GM12891 (cell line): ENCODE measurements around the gene MKI67.

ENCODE experiments used
- POLR2A ChIP-seq: IDR thresholded peaks from 2 replicates; pipeline ENCODE4 v1.6.1; 2011; ENCODE audit warnings: low read depth, low read length, control low read depth
- POLR2AphosphoS5 ChIP-seq: IDR thresholded peaks from 2 replicates; pipeline ENCODE4 v1.6.1; 2011; ENCODE audit warnings: low read depth, low read length, control low read depth
- TAF1 ChIP-seq: IDR thresholded peaks from 2 replicates; pipeline ENCODE4 v1.6.1; 2011; ENCODE audit warnings: low read depth, low read length, control low read depth

DNA sequence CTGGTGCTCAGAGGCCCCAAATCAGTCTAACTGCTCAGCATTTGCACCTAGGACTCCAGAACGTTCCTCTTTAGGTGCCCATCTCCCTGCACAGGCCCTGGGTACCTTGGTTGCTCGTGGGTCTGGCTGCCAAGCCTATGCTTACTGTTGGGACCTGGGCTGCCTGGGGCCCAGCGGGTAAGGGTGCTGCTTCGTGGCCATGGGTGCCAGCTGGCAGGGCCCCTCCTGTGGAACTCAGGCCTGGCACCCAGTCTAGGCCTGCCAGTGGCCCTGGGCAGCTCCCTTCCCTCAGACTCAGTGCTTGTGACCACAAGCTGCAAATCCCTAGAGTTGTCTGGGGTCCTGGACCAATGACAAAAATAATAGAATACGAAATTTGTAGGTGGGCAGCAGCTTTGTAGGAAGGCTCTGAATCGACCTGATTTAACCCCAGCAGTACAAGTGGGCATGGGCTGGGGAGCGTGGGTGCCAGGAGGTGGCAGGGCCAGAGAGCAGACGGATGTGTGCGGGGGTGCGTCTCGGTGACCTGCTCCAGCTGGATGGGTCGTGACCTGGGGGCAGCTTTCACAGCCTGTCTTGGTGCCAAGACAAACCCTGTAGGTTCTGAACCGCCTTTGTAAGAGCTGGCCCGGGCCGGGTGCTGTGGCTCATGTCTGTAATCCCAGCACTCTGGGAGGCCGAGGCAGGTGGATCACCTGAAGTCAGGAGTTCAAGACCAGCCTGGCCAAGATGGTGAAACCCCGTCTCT is 69.7 kb downstream of the MKI67 start:
- TF ChIP-seq POLR2A (no peak), TAF1 (no peak), POLR2AphosphoS5 (no peak)
